MM.1S (cell line): ENCODE data around the gene WFDC12.

Source experiments
- EZH2 ChIP-seq: fragments of 300-600 bp; sonication (generic); optimal IDR thresholded peaks from 2 replicates; pipeline ENCODE3; 2017; ENCODE audit warnings: low read depth, mild to moderate bottlenecking, antibody characterized with exemption, low read length, mixed read lengths
- TF ChIP-seq, protein P1 (sequence below): fragments of 300-600 bp; sonication (generic); IDR thresholded peaks from 2 replicates; pipeline ENCODE4 v1.5.1; 2016; ENCODE audit warnings: antibody characterized with exemption, low read length, mixed read lengths

GRCh38 chr20:45088247-45088646 is 36.0 kb downstream of the WFDC12 start:
- TF ChIP-seq, protein P1, sequence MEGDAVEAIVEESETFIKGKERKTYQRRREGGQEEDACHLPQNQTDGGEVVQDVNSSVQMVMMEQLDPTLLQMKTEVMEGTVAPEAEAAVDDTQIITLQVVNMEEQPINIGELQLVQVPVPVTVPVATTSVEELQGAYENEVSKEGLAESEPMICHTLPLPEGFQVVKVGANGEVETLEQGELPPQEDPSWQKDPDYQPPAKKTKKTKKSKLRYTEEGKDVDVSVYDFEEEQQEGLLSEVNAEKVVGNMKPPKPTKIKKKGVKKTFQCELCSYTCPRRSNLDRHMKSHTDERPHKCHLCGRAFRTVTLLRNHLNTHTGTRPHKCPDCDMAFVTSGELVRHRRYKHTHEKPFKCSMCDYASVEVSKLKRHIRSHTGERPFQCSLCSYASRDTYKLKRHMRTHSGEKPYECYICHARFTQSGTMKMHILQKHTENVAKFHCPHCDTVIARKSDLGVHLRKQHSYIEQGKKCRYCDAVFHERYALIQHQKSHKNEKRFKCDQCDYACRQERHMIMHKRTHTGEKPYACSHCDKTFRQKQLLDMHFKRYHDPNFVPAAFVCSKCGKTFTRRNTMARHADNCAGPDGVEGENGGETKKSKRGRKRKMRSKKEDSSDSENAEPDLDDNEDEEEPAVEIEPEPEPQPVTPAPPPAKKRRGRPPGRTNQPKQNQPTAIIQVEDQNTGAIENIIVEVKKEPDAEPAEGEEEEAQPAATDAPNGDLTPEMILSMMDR: no peak
- TF ChIP-seq EZH2: no peak
